Pancreas (tissue), 10 donors: ENCODE results near the gene GSTK1. TPM values are rescaled to one million over a fixed set of nuclear protein-coding genes. Genes with fewer than 3 reads are reported as not detected.

Experiments used
- ATAC-seq, 4 donors: fragments of 200-7000 bp; cut with Tn5 transposase; one replicate each; pipeline versions ENCODE4 v1.8.0 to v1.9.1; 2020; ENCODE audit warnings: mild to moderate bottlenecking in 4 of 4, moderate library complexity in 4 of 4
- DNase-seq, 6 donors: peaks; one replicate each; pipeline ENCODE4 v3.0.0-alpha.2; 2020
- FAIRE-seq: peaks from 2 replicates; lab custom pipeline; 2012; peaks lifted over from hg19 to GRCh38; lab: Jason Lieb, UNC
- H3K27ac ChIP-seq, 4 donors: fragments of 200-600 bp; sonication (generic); 1 replicate in 3 of 4; 2 replicates in 1 of 4; pipeline versions ENCODE4 v1.5.0 to v1.8.0; 2020
- H3K27me3 ChIP-seq, 4 donors: fragments of 200-600 bp; one replicate each; pipeline ENCODE4 v1.8.0; 2021
- H3K36me3 ChIP-seq, 3 donors: fragments of 200-600 bp; sonication (generic) in 1 of 3; one replicate each; pipeline versions ENCODE4 v1.5.0 to v1.8.0; 2020 to 2021
- H3K4me1 ChIP-seq, 3 donors: fragments of 200-600 bp; one replicate each; pipeline ENCODE4 v1.8.0; 2021
- H3K4me3 ChIP-seq, 4 donors: fragments of 200-600 bp; sonication (generic) in 2 of 4; one replicate each; pipeline versions ENCODE4 v1.5.0 to v1.8.0; 2020 to 2021
- H3K9me3 ChIP-seq, 4 donors: fragments of 200-600 bp; one replicate each; pipeline ENCODE4 v1.8.0; 2021
- WGBS, 2 donors: extraction: QIAGEN DNeasy Blood & Tissue Kit; methylation state at CpG; one replicate each; pipeline ENCODE4 v1.1.7; 2013; 5-methylcytosine and 5-hydroxymethylcytosine counted together
- intact Hi-C, 3 donors: fragments of 100-400 bp; cut with DNase I; formaldehyde crosslinking; loops; one replicate each; pipeline versions ENCODE4 v1.11.1 to v1.14.2; 2022
- polyA plus RNA-seq, 2 donors: library from polyadenylated mRNA; stranded (reverse); fragments of 200-250 nt; gene quantifications; one replicate each; pipeline ENCODE4 v1.2.3, GENCODE V29; 2013
- total RNA-seq, 6 donors: library from RNA; stranded (reverse); fragmentation: NEBNext Ultra II Directional in 4 of 6; extraction: Animal tissue kit (Norgen Biotek cat#: 25700) in 4 of 6; gene quantifications; one replicate each; pipeline versions ENCODE4 v1.2.1 to v1.2.4, GENCODE V29; 2021 to 2023
- TF ChIP-seq, protein P1 (sequence below), 4 donors: fragments of 200-600 bp; sonication (generic) in 3 of 4; IDR thresholded peaks; one replicate each; pipeline versions ENCODE4 v1.5.0 to v1.8.0; 2021; ENCODE audit warnings: antibody characterized with exemption in 4 of 4
- donor health status: healthy with polysubstance abuse.
- donor health status: DM: no; HTN: no; CAD: no; lungs with moderate emphysema.
- donor health status: DM: no; HTN: no; CAD: no.
- donor health status: control.
- donor health status: control.
- donor health status: Bipolar disorder and iron deficiency.
- donor health status: DM: yes; HTN: yes; CAD: no.
- donor health status: DM: no; HTN: no; CAD: no.
- donor health status: DM: no; HTN: no; CAD: no.
- donor health status: DM: yes; HTN: yes; CAD: no.

Gene GSTK1
- total and polyA plus RNA-seq, 8 donors: 47.7 to 164 (median 67.4) TPM

GRCh38 chr7:143283381-143283780 is 20.1 kb downstream of the GSTK1 start:
- intact Hi-C loops: no loop called here
- peak overlapping the region in 2 of 4 donors; percentile 50 to 79 for H3K27ac ChIP-seq
- TF ChIP-seq, protein P1, sequence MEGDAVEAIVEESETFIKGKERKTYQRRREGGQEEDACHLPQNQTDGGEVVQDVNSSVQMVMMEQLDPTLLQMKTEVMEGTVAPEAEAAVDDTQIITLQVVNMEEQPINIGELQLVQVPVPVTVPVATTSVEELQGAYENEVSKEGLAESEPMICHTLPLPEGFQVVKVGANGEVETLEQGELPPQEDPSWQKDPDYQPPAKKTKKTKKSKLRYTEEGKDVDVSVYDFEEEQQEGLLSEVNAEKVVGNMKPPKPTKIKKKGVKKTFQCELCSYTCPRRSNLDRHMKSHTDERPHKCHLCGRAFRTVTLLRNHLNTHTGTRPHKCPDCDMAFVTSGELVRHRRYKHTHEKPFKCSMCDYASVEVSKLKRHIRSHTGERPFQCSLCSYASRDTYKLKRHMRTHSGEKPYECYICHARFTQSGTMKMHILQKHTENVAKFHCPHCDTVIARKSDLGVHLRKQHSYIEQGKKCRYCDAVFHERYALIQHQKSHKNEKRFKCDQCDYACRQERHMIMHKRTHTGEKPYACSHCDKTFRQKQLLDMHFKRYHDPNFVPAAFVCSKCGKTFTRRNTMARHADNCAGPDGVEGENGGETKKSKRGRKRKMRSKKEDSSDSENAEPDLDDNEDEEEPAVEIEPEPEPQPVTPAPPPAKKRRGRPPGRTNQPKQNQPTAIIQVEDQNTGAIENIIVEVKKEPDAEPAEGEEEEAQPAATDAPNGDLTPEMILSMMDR (IDR thresholded peaks at IDR 0.05): no peak
- no peaks in the 10 kb centered on the region for H3K36me3 ChIP-seq
- H3K27me3 ChIP-seq: no peaks in the 10 kb centered on the region
- no peak for ATAC-seq
- FAIRE-seq: no peak
- H3K4me1 ChIP-seq: peaks cover 8 to 22% (median 20%) of the 10 kb centered on the region in 3 donors
- no peak for DNase-seq
- WGBS, 2 donors: 83 to 84% methylated on average over 4 of the region's 4 CpGs
- no peaks in the 10 kb centered on the region for H3K9me3 ChIP-seq
- no peak overlapping the region for H3K4me3 ChIP-seq

- DNase-seq: peak; percentile 73 to 81 (median 76)
- Histone ChIP-seq H3K36me3 (no peaks in the 10 kb centered on the region), H3K27ac (peak within 1 kb of the TSS in 3 of 4 donors; percentile 5 to 79 (median 57)), H3K9me3 (no peaks in the 10 kb centered on the region), H3K27me3 (no peaks in the 10 kb centered on the region), H3K4me1 (peaks cover 12 to 17% (median 14%) of the 10 kb centered on the region in 3 donors), H3K4me3 (peak within 1 kb of the TSS in 2 of 4 donors; percentile 28 to 44)
- peak; percentile 60 to 78 (median 73) for ATAC-seq
- TF ChIP-seq, protein P1 (IDR thresholded peaks at IDR 0.05): no peak
- FAIRE-seq: no peak
- 25 to 27% methylated on average over 19 of the region's 19 CpGs for WGBS, 2 donors
- intact Hi-C loops: no loop called here
Measured at GRCh38 chr7:143284591-143285469, 21.6 kb downstream of the GSTK1 start, which contains the start of gene TMEM139. Gene TMEM139 (plus strand): TSS chr7:143284958. CDS start chr7:143285958, 1,000 bp downstream.

DNA sequence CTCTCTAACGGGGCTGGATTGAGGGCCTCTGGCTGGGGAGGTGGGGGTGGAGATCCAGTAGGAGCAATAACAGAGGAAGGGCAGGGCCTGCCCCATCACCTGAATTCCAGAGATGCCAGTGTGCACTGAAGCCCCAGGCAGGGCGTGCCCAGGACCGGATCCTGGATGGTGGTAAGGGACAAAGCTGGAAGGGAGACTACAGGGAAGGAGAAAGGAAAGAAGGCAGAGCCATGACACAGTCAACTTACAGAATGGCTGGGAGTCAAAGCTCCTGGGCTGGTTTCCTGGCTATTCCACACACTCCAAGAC is 22.2 kb downstream of the GSTK1 start:
- WGBS, 2 donors: 47 to 72% methylated on average over 3 of the region's 3 CpGs
- DNase-seq (peak in 2 of 6 donors; percentile 42 to 57), ATAC-seq (peak in 1 of 4 donors; percentile 3), FAIRE-seq (no peak)
- no peaks in the 10 kb centered on the region for H3K27me3 ChIP-seq
- no peaks in the 10 kb centered on the region for H3K36me3 ChIP-seq
- H3K9me3 ChIP-seq: no peaks in the 10 kb centered on the region
- peak overlapping the region in 3 of 4 donors; percentile 5 to 79 (median 57) for H3K27ac ChIP-seq
- peaks cover 11 to 12% (median 12%) of the 10 kb centered on the region in 3 donors for H3K4me1 ChIP-seq
- intact Hi-C loops: no loop called here
- H3K4me3 ChIP-seq: peak overlapping the region in 2 of 4 donors; percentile 28 to 44
- TF ChIP-seq, protein P1 (IDR thresholded peaks at IDR 0.05): no peak

DNA sequence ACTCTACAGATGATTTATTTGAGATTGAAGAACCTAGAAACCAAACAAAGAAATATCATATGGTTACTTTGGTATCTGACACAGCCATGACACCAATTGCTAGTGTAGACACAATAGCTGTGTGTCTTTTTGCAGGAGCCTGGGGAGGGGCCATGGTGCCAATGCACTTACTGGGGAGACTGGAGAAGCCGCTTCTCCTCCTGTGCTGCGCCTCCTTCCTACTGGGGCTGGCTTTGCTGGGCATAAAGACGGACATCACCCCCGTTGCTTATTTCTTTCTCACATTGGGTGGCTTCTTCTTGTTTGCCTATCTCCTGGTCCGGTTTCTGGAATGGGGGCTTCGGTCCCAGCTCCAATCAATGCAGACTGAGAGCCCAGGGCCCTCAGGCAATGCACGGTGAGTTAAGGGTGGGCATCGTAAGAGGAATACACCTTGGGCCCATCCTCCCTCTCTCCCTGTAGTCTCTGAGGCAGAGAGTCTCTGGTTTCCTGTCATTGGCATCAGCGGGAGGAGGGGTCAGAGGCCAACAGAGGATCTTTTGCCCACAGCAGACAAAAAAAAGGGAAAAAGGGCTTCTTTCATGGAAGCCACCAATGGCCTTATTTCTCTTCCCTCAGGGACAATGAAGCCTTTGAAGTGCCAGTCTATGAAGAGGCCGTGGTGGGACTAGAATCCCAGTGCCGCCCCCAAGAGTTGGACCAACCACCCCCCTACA is 22.7 kb downstream of the GSTK1 start:
- 94 to 95% methylated on average over 11 of the region's 11 CpGs for WGBS, 2 donors
- FAIRE-seq (no peak), DNase-seq (no peak), ATAC-seq (no peak)
- intact Hi-C loops: no loop called here
- Histone ChIP-seq H3K9me3 (no peaks in the 10 kb centered on the region), H3K27ac (peak overlapping the region in 3 of 4 donors; percentile 5 to 79 (median 57)), H3K4me3 (peak overlapping the region in 2 of 4 donors; percentile 28 to 44), H3K4me1 (peaks cover 10 to 14% (median 14%) of the 10 kb centered on the region in 3 donors), H3K36me3 (no peaks in the 10 kb centered on the region), H3K27me3 (no peaks in the 10 kb centered on the region)
- TF ChIP-seq, protein P1 (IDR thresholded peaks at IDR 0.05): no peak
